ENCODE results near the gene IGFL2. TPM values are rescaled to one million over a fixed set of nuclear protein-coding genes. Genes with fewer than 3 reads are reported as not detected.
"Not testable (repeated sequence)": the region's sequence is repeated elsewhere in the genome, so short reads cannot be mapped to it uniquely, and the experiment has no call there.

IGFL2 gene
- total and polyA plus RNA-seq, 2 experiments from 2014 or later, result not detected

GRCh38 chr19:46191972-46192371 lies 43.9 kb downstream of the IGFL2 start (continued):
- no peak for TF ChIP-seq JUNB (IDR thresholded peaks at IDR 0.05; ENCODE audit: unreplicated experiment)
- TF ChIP-seq STAT1 (IDR thresholded peaks at IDR 0.05; ENCODE audit: unreplicated experiment), result no peak
- no peak for TF ChIP-seq REST (IDR thresholded peaks at IDR 0.05; ENCODE audit: unreplicated experiment)
- no peak for TF ChIP-seq ZNF114 (CRISPR knock-in tag; IDR thresholded peaks at IDR 0.05)
- no peak for TF ChIP-seq EZH2phosphoT487 (IDR thresholded peaks at IDR 0.05; ENCODE audit: unreplicated experiment)
- no peak for TF ChIP-seq POLR2AphosphoS5 (IDR thresholded peaks at IDR 0.05; ENCODE audit: low read depth)

DNA sequence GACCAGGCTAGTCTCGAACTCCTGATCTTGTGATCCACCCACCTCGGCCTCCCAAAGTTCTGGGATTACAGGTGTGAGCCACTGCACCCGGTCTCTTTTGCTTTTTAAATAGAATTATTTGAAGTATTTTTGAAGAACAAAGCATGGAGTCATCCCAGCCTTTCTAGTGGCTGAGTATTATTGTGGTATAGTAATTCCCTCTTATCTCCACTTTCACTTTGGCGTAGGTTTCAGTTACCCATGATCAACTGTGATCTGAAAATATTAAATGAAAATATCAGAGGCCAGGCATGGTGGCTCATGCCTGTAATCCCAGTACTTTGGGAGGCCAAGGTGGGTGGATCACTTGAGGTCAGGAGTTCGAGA lies 44.6 kb downstream of the IGFL2 start:
- not testable (repeated sequence) for H3K27ac ChIP-seq (ENCODE audit: low read depth); H2AFZ ChIP-seq; DNase-seq (ENCODE audit: low spot score); H3K4me3 Mint-ChIP-seq; H3K27me3 ChIP-seq (ENCODE audit: insufficient read depth); H3K4me3 ChIP-seq; H4K20me1 ChIP-seq (replicated peaks; ENCODE audit: insufficient read depth); H3K4me1 ChIP-seq (ENCODE audit: insufficient read depth); H3K27me3 Mint-ChIP-seq (ENCODE audit: insufficient read depth, low read depth, poor library complexity); H3K79me2 ChIP-seq (replicated peaks; ENCODE audit: insufficient read depth); H3K9me3 Mint-ChIP-seq; H3K36me3 ChIP-seq (ENCODE audit: insufficient read depth); ATAC-seq; H3K36me3 Mint-ChIP-seq (ENCODE audit: low read depth); H3K4me1 Mint-ChIP-seq; H3K9me2 ChIP-seq (ENCODE audit: insufficient read depth); H3K27ac Mint-ChIP-seq; H3F3A ChIP-seq (replicated peaks; ENCODE audit: low read depth); H3K4me2 ChIP-seq

GRCh38 chr19:46192992-46193650 lies 45.1 kb downstream of the IGFL2 start:
- Histone ChIP-seq H3K27ac (ENCODE audit: low read depth) (no peak overlapping the region), H2AFZ (0 out of 2 replicates have a peak overlapping the region, but pooled peaks have one; percentile 69), H3K79me2 (replicated peaks; ENCODE audit: insufficient read depth) (no peaks in the 10 kb centered on the region), H3F3A (replicated peaks; ENCODE audit: low read depth) (no peaks in the 10 kb centered on the region), H4K20me1 (replicated peaks; ENCODE audit: insufficient read depth) (no peaks in the 10 kb centered on the region; the same call in 1 of the 2 replicates), H3K4me3 (no peak overlapping the region), H3K27me3 (ENCODE audit: insufficient read depth) (no peaks in the 10 kb centered on the region), H3K9me2 (ENCODE audit: insufficient read depth) (no peaks in the 10 kb centered on the region), H3K36me3 (ENCODE audit: insufficient read depth) (no peaks in the 10 kb centered on the region), H3K4me2 (no peak overlapping the region), H3K4me1 (ENCODE audit: insufficient read depth) (no peaks in the 10 kb centered on the region)
- H3K27me3 Mint-ChIP-seq (ENCODE audit: insufficient read depth, low read depth, poor library complexity), result peaks cover 6% of the 10 kb centered on the region
- H3K36me3 Mint-ChIP-seq (ENCODE audit: low read depth), result no peaks in the 10 kb centered on the region
- H3K9me3 Mint-ChIP-seq, result no peaks in the 10 kb centered on the region; the same call in 2 of the 3 replicates
- DNase-seq (ENCODE audit: low spot score) (no peak), ATAC-seq (no peak)
- no peaks in the 10 kb centered on the region for H3K4me1 Mint-ChIP-seq
- H3K4me3 Mint-ChIP-seq, result no peak overlapping the region
- no peak overlapping the region for H3K27ac Mint-ChIP-seq
- TF ChIP-seq POLR2AphosphoS5 (IDR thresholded peaks at IDR 0.05; ENCODE audit: low read depth), result no peak
- no peak for TF ChIP-seq ZNF114 (CRISPR knock-in tag; IDR thresholded peaks at IDR 0.05)
- no peak for TF ChIP-seq EZH2 (IDR thresholded peaks at IDR 0.05; ENCODE audit: low read depth, unreplicated experiment)
- TF ChIP-seq, protein P1, sequence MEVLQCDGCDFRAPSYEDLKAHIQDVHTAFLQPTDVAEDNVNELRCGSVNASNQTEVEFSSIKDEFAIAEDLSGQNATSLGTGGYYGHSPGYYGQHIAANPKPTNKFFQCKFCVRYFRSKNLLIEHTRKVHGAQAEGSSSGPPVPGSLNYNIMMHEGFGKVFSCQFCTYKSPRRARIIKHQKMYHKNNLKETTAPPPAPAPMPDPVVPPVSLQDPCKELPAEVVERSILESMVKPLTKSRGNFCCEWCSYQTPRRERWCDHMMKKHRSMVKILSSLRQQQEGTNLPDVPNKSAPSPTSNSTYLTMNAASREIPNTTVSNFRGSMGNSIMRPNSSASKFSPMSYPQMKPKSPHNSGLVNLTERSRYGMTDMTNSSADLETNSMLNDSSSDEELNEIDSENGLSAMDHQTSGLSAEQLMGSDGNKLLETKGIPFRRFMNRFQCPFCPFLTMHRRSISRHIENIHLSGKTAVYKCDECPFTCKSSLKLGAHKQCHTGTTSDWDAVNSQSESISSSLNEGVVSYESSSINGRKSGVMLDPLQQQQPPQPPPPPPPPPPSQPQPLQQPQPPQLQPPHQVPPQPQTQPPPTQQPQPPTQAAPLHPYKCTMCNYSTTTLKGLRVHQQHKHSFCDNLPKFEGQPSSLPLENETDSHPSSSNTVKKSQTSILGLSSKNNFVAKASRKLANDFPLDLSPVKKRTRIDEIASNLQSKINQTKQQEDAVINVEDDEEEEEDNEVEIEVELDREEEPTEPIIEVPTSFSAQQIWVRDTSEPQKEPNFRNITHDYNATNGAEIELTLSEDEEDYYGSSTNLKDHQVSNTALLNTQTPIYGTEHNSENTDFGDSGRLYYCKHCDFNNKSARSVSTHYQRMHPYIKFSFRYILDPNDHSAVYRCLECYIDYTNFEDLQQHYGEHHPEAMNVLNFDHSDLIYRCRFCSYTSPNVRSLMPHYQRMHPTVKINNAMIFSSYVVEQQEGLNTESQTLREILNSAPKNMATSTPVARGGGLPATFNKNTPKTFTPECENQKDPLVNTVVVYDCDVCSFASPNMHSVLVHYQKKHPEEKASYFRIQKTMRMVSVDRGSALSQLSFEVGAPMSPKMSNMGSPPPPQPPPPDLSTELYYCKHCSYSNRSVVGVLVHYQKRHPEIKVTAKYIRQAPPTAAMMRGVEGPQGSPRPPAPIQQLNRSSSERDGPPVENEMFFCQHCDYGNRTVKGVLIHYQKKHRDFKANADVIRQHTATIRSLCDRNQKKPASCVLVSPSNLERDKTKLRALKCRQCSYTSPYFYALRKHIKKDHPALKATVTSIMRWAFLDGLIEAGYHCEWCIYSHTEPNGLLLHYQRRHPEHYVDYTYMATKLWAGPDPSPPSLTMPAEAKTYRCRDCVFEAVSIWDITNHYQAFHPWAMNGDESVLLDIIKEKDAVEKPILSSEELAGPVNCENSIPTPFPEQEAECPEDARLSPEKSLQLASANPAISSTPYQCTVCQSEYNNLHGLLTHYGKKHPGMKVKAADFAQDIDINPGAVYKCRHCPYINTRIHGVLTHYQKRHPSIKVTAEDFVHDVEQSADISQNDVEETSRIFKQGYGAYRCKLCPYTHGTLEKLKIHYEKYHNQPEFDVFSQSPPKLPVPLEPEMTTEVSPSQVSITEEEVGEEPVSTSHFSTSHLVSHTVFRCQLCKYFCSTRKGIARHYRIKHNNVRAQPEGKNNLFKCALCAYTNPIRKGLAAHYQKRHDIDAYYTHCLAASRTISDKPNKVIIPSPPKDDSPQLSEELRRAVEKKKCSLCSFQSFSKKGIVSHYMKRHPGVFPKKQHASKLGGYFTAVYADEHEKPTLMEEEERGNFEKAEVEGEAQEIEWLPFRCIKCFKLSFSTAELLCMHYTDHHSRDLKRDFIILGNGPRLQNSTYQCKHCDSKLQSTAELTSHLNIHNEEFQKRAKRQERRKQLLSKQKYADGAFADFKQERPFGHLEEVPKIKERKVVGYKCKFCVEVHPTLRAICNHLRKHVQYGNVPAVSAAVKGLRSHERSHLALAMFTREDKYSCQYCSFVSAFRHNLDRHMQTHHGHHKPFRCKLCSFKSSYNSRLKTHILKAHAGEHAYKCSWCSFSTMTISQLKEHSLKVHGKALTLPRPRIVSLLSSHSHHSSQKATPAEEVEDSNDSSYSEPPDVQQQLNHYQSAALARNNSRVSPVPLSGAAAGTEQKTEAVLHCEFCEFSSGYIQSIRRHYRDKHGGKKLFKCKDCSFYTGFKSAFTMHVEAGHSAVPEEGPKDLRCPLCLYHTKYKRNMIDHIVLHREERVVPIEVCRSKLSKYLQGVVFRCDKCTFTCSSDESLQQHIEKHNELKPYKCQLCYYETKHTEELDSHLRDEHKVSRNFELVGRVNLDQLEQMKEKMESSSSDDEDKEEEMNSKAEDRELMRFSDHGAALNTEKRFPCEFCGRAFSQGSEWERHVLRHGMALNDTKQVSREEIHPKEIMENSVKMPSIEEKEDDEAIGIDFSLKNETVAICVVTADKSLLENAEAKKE (CRISPR knock-in tag; IDR thresholded peaks at IDR 0.05), result no peak
- no peak for TF ChIP-seq STAT1 (IDR thresholded peaks at IDR 0.05; ENCODE audit: unreplicated experiment)
